GM12874 (cell line): ENCODE results near the gene SCMH1.

Experiments
- TF ChIP-seq, protein P1 (sequence below): IDR thresholded peaks from 2 replicates; pipeline ENCODE4 v1.5.1; 2011; ENCODE audit warnings: low read depth, mild to moderate bottlenecking, control low read depth, low read length, moderate library complexity; ENCODE audit not compliant: insufficient read depth

SCMH1 gene

DNA sequence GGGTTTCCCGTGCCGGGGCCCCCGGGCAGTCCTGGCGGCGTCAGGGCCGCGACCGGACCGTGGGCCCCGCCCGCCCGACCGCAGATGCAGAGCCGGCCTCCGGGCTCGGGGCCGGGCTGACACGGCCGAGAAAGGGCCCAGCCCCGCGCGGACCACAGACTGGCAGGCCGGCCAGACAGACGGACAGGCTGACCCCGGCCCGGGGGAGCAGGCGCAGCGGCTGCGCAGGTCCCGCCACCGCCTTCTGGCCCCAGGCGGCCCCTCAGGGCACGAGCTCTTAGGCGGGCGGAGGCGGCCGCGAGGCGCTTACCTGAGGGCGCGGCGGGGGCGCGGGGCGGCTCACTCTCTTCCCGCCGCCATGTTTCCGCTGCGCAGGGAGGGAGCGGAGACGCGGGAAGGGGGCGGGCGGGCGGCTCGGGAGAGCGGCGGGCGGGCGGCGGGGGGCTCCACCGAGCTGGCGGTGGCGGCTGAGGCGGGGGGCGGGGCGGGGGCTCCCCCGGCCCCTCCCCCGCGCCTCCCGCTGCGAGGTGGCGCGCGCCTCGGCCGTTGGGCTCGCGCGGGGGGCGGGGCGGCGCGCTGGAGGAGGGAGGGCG, at the start of gene SCMH1:
SCMH1 (minus strand) TSS at position 558 of the 593 bp plus-strand sequence. CDS start 56,173 bp downstream, outside the sequence.
- TF ChIP-seq, protein P1, sequence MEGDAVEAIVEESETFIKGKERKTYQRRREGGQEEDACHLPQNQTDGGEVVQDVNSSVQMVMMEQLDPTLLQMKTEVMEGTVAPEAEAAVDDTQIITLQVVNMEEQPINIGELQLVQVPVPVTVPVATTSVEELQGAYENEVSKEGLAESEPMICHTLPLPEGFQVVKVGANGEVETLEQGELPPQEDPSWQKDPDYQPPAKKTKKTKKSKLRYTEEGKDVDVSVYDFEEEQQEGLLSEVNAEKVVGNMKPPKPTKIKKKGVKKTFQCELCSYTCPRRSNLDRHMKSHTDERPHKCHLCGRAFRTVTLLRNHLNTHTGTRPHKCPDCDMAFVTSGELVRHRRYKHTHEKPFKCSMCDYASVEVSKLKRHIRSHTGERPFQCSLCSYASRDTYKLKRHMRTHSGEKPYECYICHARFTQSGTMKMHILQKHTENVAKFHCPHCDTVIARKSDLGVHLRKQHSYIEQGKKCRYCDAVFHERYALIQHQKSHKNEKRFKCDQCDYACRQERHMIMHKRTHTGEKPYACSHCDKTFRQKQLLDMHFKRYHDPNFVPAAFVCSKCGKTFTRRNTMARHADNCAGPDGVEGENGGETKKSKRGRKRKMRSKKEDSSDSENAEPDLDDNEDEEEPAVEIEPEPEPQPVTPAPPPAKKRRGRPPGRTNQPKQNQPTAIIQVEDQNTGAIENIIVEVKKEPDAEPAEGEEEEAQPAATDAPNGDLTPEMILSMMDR: no peak

DNA sequence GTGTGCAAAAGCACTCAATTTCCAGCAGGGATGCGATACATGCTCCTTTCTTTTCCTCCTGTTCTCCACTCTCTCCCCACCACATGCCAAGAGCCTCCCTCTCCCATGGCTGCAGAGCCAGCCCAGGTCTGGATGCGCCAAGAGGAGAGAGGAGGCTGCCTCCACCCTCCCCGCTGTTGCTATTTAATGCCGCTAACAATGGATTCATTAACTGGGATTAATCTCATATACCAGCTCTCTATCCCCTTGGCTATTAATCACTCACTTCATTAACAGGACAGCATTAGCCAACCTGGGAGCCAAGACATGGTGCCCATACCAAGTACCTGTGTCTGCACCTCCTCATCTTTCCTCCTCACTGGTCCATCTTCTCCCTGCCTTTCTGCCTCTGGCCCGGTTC, 49.1 kb upstream of the SCMH1 start:
- TF ChIP-seq, protein P1: no peak

DNA sequence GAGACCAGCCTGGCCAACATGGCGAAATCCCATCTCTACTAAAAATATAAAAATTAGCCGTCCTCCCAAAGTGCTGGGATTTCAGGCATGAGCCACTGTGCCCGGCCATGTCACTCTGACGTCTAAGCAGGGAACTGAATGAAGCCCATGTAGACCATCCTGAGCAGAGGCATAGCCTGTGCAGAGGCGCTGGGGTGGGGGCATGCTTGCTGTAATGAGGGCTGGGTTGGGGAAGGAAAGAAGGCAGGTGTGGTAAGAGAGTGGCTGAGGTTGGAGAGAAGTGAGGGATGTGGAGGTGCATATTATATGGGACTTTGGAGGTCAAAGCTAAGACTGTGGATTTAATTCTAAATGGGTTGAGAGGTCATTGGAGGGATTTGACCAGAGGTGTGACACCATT, 47.1 kb upstream of the SCMH1 start:
- TF ChIP-seq, protein P1: no peak

DNA sequence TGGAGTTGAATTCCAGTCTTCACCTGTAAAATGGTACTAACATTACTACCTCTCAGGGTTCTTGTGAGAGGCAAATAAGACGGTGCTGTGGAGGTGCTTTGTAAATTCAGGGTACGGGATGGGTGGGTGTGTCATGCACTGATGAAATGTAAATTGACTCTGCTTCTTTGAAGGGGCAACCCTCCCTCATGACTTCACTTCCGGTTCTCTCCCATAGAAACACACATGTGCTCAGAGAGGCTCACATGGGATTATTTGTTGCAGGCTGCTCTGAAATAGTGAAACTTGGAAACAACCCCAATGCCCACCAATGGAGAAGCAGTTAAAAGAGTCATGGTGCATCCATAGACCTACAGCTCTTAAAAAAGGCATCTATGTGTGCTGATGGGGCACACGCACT, 44.9 kb upstream of the SCMH1 start:
- TF ChIP-seq, protein P1: no peak

DNA sequence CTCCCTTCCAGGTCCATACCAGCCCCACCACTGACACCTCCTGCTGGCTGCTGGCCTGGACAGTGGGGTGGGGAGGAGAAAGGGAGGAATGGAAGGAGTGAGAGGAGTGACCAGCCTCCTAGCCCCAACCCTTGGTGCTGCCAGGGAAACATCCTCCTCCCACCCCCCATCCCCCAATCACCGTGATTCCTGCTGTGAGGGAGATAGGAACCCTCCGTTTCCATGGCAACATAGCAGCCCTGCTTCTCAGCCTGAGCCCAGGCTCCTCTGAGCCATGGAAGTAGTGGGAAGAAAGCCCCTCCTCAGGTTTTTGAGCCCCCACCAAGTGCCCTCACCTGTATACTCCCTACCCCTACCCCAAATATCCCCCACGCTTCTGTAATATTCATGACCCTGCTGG, 44.4 kb upstream of the SCMH1 start:
- TF ChIP-seq, protein P1: no peak

DNA sequence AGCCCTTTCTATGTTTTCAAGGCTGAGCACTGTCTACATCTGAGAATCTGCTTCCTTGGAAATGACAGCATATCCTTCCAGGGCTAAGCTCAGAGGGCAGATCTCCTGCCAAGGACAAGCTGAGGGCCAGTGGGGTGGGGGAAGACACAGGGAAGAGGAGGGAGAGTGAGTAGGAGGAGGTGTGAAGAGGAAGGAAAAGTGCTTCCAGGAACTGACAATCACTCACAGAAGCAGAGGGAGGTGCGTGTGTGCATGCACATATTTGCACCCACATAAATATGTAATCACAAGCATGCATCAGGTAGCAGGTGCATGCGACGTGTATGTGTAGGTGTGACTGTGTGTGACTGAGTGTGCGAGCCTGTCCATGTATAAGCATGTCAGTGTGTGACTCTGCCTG, 43.7 kb upstream of the SCMH1 start:
- TF ChIP-seq, protein P1: no peak

DNA sequence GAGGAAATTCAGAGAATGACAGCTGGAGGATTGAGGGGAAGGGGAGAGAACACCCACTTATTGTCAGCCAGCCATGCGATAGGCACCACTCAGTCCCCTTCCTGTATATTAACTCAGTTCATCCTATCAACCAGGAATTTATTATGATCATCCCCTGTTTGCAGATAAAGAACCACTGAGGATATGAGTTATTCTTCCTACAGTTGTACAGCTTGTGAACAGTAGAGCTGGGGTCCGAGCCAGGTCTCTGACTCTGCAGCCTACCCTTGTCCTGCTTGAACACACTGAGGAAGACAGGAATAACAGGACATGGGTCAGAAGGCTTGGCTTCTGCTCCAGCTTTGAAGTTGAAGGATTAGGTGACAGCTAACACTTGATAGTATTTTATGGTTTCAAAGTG, 42.0 kb upstream of the SCMH1 start:
- TF ChIP-seq, protein P1: no peak
